ENCODE data around the gene RGS1.
"Not testable (repeated sequence)": the region's sequence is repeated elsewhere in the genome, so short reads cannot be mapped to it uniquely, and the experiment has no call there.

The RGS1 gene

GRCh38 chr1:192575499-192576189, at the start of gene RGS1:
Gene RGS1 (plus strand): TSS chr1:192575773. CDS start chr1:192575793, 20 bp downstream.
- no peak for DNase-seq

GRCh38 chr1:192527111-192527795, 48.3 kb upstream of the RGS1 start:
- no peak for DNase-seq

GRCh38 chr1:192527950-192528349, 47.6 kb upstream of the RGS1 start:
- no peak for DNase-seq

- no peak for DNase-seq
Observed at GRCh38 chr1:192529031-192529755, 46.4 kb upstream of the RGS1 start.

GRCh38 chr1:192529811-192530210, 45.8 kb upstream of the RGS1 start:
- no peak for DNase-seq

GRCh38 chr1:192530254-192530653, 45.3 kb upstream of the RGS1 start:
- DNase-seq, result no peak

GRCh38 chr1:192531037-192531703, 44.4 kb upstream of the RGS1 start:
- not testable (repeated sequence) for DNase-seq

GRCh38 chr1:192534666-192535065, 40.9 kb upstream of the RGS1 start:
- no peak for DNase-seq

GRCh38 chr1:192535916-192536664, 39.5 kb upstream of the RGS1 start:
- DNase-seq, result no peak

- DNase-seq, result no peak
Observed at GRCh38 chr1:192538407-192539296, 36.9 kb upstream of the RGS1 start.

- no peak for DNase-seq
Observed at GRCh38 chr1:192539297-192540092, 36.1 kb upstream of the RGS1 start.

- DNase-seq, result no peak
Observed at GRCh38 chr1:192543445-192543844, 32.1 kb upstream of the RGS1 start.

GRCh38 chr1:192545896-192546521, 29.6 kb upstream of the RGS1 start:
- no peak for DNase-seq

GRCh38 chr1:192546596-192547190, 28.9 kb upstream of the RGS1 start:
- DNase-seq, result no peak

- DNase-seq, result no peak
Observed at GRCh38 chr1:192547501-192547900, 28.1 kb upstream of the RGS1 start.

GRCh38 chr1:192549937-192550336, 25.6 kb upstream of the RGS1 start:
- DNase-seq, result no peak

- no peak for DNase-seq
Observed at GRCh38 chr1:192550922-192551534, 24.5 kb upstream of the RGS1 start.

GRCh38 chr1:192552760-192553191, 22.8 kb upstream of the RGS1 start:
- no peak for DNase-seq

- no peak for DNase-seq
Observed at GRCh38 chr1:192553741-192554140, 21.8 kb upstream of the RGS1 start.
